Endothelial cell of umbilical vein (primary cell): Measurements from ENCODE around the gene TOM1L1. TPM values are rescaled to one million over a fixed set of nuclear protein-coding genes. Genes with fewer than 3 reads are reported as not detected.

Source experiments
- BruUV-seq: library from RNA; stranded (reverse); fragments of 400-500 nt; replicated peaks from 2 replicates; lab custom pipeline; 2021; lab: Mats Ljungman, UMichigan
- CTCF ChIA-PET: fragments of 300-600, 350-600 bp; sonication (Branson Sonifier 250); formaldehyde crosslinking; loops from one replicate; lab custom pipeline; 2021; ENCODE audit warnings: antibody characterized with exemption, inconsistent platforms; lab: Charles Lee
- POLR2A ChIA-PET: fragments of 300-600, 350-600 bp; sonication (Branson Sonifier 250); formaldehyde crosslinking; loops from one replicate; lab custom pipeline; 2021; ENCODE audit warnings: antibody characterized with exemption, inconsistent platforms; lab: Charles Lee
- DNase-seq: peaks from one replicate; pipeline ENCODE4 v3.0.0-alpha.2; 2011; ENCODE audit warnings: low read depth, low spot score
- FAIRE-seq: peaks from 2 replicates; lab custom pipeline; 2011; peaks lifted over from hg19 to GRCh38; lab: Jason Lieb, UNC
- H2AFZ ChIP-seq: 2 replicates; pipeline ENCODE4 v1.6.0; 2012; ENCODE audit warnings: low read depth, low read length, control low read depth, inconsistent platforms
- H3K27ac ChIP-seq: 2 replicates; pipeline ENCODE4 v1.5.1; 2011; ENCODE audit warnings: low read depth, mild to moderate bottlenecking, control low read depth, low read length, moderate library complexity; ENCODE audit not compliant: insufficient read depth
- H3K27me3 ChIP-seq, 2 experiments: 2 replicates each; pipeline versions ENCODE4 v1.6.0 to v1.6.1; 2011; ENCODE audit warnings: low read length in 2 of 2, mixed read lengths in 1 of 2; ENCODE audit not compliant: control insufficient read depth in 2 of 2, insufficient read depth in 2 of 2
- H3K36me3 ChIP-seq, 2 experiments: 2 replicates in 1 of 2; 3 replicates in 1 of 2; pipeline ENCODE4 v1.5.1; 2011; ENCODE audit warnings: low read length in 2 of 2, mild to moderate bottlenecking in 1 of 2, moderate library complexity in 1 of 2; ENCODE audit not compliant: control insufficient read depth in 2 of 2, insufficient read depth in 2 of 2; ENCODE audit errors: extremely low read depth in 1 of 2
- H3K4me1 ChIP-seq: 3 replicates; pipeline ENCODE4 v1.5.1; 2011; ENCODE audit warnings: mild to moderate bottlenecking, low read length; ENCODE audit not compliant: control insufficient read depth, insufficient read depth; ENCODE audit errors: extremely low read depth
- H3K4me2 ChIP-seq: 2 replicates; pipeline ENCODE4 v1.6.1; 2011; ENCODE audit warnings: low read length, control low read depth, mixed read lengths; ENCODE audit not compliant: insufficient read depth
- H3K4me3 ChIP-seq, 3 experiments: fragments of 200-600 bp in 1 of 3; sonication (generic), shearing (Covaris generic) in 1 of 3; replicated peaks in 1 of 3; 2 replicates each; pipeline ENCODE4 v1.5.1; 2011 to 2016; ENCODE audit warnings: control low read depth in 3 of 3, low read length in 3 of 3, mild to moderate bottlenecking in 2 of 3, inconsistent platforms in 1 of 3, low read depth in 1 of 3, moderate library complexity in 1 of 3; ENCODE audit not compliant: insufficient read depth in 1 of 3
- H3K79me2 ChIP-seq: 2 replicates; pipeline ENCODE4 v1.6.0; 2012; ENCODE audit warnings: low read length, inconsistent platforms; ENCODE audit not compliant: control insufficient read depth, insufficient read depth
- H3K9ac ChIP-seq: replicated peaks from 2 replicates; pipeline ENCODE3; 2011; ENCODE audit warnings: low read length, control low read depth; ENCODE audit not compliant: insufficient read depth; ENCODE audit errors: extremely low read depth
- H3K9me1 ChIP-seq: replicated peaks from 3 replicates; pipeline ENCODE4 v1.6.0; 2011; ENCODE audit warnings: mild to moderate bottlenecking, low read length; ENCODE audit not compliant: control insufficient read depth, insufficient read depth; ENCODE audit errors: extremely low read depth
- H3K9me3 ChIP-seq: replicated peaks from 2 replicates; pipeline ENCODE4 v1.5.1; 2012; ENCODE audit warnings: low read length, inconsistent platforms; ENCODE audit not compliant: control insufficient read depth, insufficient read depth
- H4K20me1 ChIP-seq: replicated peaks from 2 replicates; pipeline ENCODE3; 2011; ENCODE audit warnings: mild to moderate bottlenecking, low read length; ENCODE audit not compliant: control insufficient read depth, insufficient read depth; ENCODE audit errors: extremely low read depth
- CTCF ChIP-seq, 2 donors: IDR thresholded peaks; 1 replicate in 1 of 2; 2 replicates in 1 of 2; pipeline ENCODE4 v1.5.1; 2011; ENCODE audit warnings: low read length in 2 of 2, mild to moderate bottlenecking in 2 of 2, moderate library complexity in 2 of 2, control low read depth in 1 of 2, inconsistent platforms in 1 of 2, low read depth in 1 of 2; ENCODE audit not compliant: insufficient read depth in 1 of 2; ENCODE audit errors: extremely low read depth in 1 of 2
- EZH2 ChIP-seq: IDR thresholded peaks from 2 replicates; pipeline ENCODE4 v1.6.1; 2012; ENCODE audit warnings: borderline replicate concordance, low read depth, mild to moderate bottlenecking, moderate library complexity, low read length, inconsistent platforms; ENCODE audit not compliant: severe bottlenecking
- FOS ChIP-seq: IDR thresholded peaks from 2 replicates; pipeline ENCODE4 v1.6.1; 2011; ENCODE audit warnings: mild to moderate bottlenecking, low read length, moderate library complexity, borderline replicate concordance; ENCODE audit not compliant: insufficient read depth
- GATA2 ChIP-seq: IDR thresholded peaks from 2 replicates; pipeline ENCODE4 v1.7.0; 2011; ENCODE audit warnings: low read depth, mild to moderate bottlenecking, moderate library complexity, mixed read lengths, low read length; ENCODE audit not compliant: insufficient read length, insufficient read depth
- JUN ChIP-seq: IDR thresholded peaks from 2 replicates; pipeline ENCODE4 v1.6.1; 2011; ENCODE audit warnings: borderline replicate concordance, low read depth; ENCODE audit not compliant: insufficient read length, insufficient read depth
- MAX ChIP-seq: IDR thresholded peaks from 2 replicates; pipeline ENCODE4 v1.6.1; 2011; ENCODE audit not compliant: insufficient read depth, insufficient read length
- MYC ChIP-seq: IDR thresholded peaks from one replicate; pipeline ENCODE4 v1.6.1; 2011; ENCODE audit warnings: mild to moderate bottlenecking, low read depth, low read length
- POLR2A ChIP-seq: IDR thresholded peaks from 2 replicates; pipeline ENCODE4 v1.6.1; 2012; ENCODE audit warnings: low read depth, mild to moderate bottlenecking, control low read depth, low read length
- POLR2AphosphoS5 ChIP-seq: IDR thresholded peaks from 2 replicates; pipeline ENCODE4 v1.6.1; 2012; ENCODE audit warnings: low read depth, mild to moderate bottlenecking, control low read depth, low read length, moderate library complexity; ENCODE audit not compliant: insufficient read depth
- dilution Hi-C: fragments of 300-500 bp; cut with MboI; formaldehyde crosslinking; loops from one replicate; pipeline ENCODE4 v1.15.0; 2019; ENCODE audit warnings: low sequenced_read_pairs; ENCODE audit not compliant: extremely low pct_ligation_motif_present
- intact Hi-C: fragments of 100-400 bp; cut with micrococcal nuclease; formaldehyde crosslinking; loops from one replicate; pipeline ENCODE4 v1.10.0; 2022
- polyA plus RNA-seq, 4 experiments: library from polyadenylated mRNA; depleted of rRNA in 3 of 4; stranded (reverse) in 3 of 4; unstranded in 1 of 4; fragments of >200 nt; gene quantifications; 2 replicates each; pipeline versions ENCODE4 v1.2.1 to v1.2.3, GENCODE V29; 2011 to 2012; ENCODE audit warnings: missing spikeins in 1 of 4
- total RNA-seq: library from RNA; stranded (reverse); gene quantifications from 2 replicates; pipeline ENCODE4 v1.2.3, GENCODE V29; 2021

TOM1L1 gene
- total and polyA plus RNA-seq, 2 donors (not counting 3 experiments of a cell fraction or from before 2014, with no cell fraction given), result 0.44 to 0.60 TPM

GRCh38 chr17:54927525-54927924 is 26.9 kb downstream of the TOM1L1 start:
- Histone ChIP-seq H3K27ac (no peak overlapping the region), H3K4me3 (no peak overlapping the region), H3K9me1 (no peaks in the 10 kb centered on the region), H2AFZ (no peak overlapping the region), H3K79me2 (no peaks in the 10 kb centered on the region), H3K4me2 (no peak overlapping the region), H4K20me1 (no peaks in the 10 kb centered on the region), H3K36me3 (no peaks in the 10 kb centered on the region), H3K9me3 (no peaks in the 10 kb centered on the region), H3K27me3 (no peaks in the 10 kb centered on the region), H3K9ac (no peak overlapping the region), H3K4me1 (no peaks in the 10 kb centered on the region)
- DNase-seq (no peak), FAIRE-seq (no peak)
- CTCF ChIA-PET, result no interaction called here
- BruUV-seq, result no TSS peak
- intact Hi-C loops (no loop called here), dilution Hi-C loops (no loop called here)
- POLR2A ChIA-PET, result no interaction called here
- no peak for TF ChIP-seq MAX

GRCh38 chr17:54932711-54933110 is 32.1 kb downstream of the TOM1L1 start:
- Histone ChIP-seq H2AFZ (no peak overlapping the region), H3K79me2 (no peaks in the 10 kb centered on the region), H3K4me3 (no peak overlapping the region), H3K9me3 (no peaks in the 10 kb centered on the region), H3K27ac (no peak overlapping the region), H3K9ac (no peak overlapping the region), H4K20me1 (no peaks in the 10 kb centered on the region), H3K4me1 (no peaks in the 10 kb centered on the region), H3K27me3 (no peaks in the 10 kb centered on the region), H3K4me2 (no peak overlapping the region), H3K9me1 (no peaks in the 10 kb centered on the region), H3K36me3 (no peaks in the 10 kb centered on the region)
- CTCF ChIA-PET, result no interaction called here
- FAIRE-seq, result no peak
- intact Hi-C loops (no loop called here), dilution Hi-C loops (no loop called here)
- TF ChIP-seq EZH2 (no peak), CTCF (IDR thresholded peaks at IDR 0.05; ENCODE audit: extremely low read depth in 1 of 2, insufficient read depth in 1 of 2, low read depth in 1 of 2, low read length in 2 of 2) (no peak), POLR2AphosphoS5 (no peak), FOS (no peak), MYC (no peak), JUN (no peak), POLR2A (no peak), MAX (no peak), GATA2 (no peak)
- POLR2A ChIA-PET, result no interaction called here
- no TSS peak for BruUV-seq
- no peak for DNase-seq
